Dermis lymphatic vessel endothelial cell (primary cell): ENCODE results near the gene NHLH1. TPM values are rescaled to one million over a fixed set of nuclear protein-coding genes. Genes with fewer than 3 reads are reported as not detected.

Experiments used
- total RNA-seq: library from RNA; depleted of rRNA; stranded (reverse); fragments of >200 nt; gene quantifications from 2 replicates; pipeline ENCODE4 v1.2.1, GENCODE V29; 2014

Gene NHLH1
- total RNA-seq, result under 0.01 TPM in 1 of 2 replicates, not detected in the other

DNA sequence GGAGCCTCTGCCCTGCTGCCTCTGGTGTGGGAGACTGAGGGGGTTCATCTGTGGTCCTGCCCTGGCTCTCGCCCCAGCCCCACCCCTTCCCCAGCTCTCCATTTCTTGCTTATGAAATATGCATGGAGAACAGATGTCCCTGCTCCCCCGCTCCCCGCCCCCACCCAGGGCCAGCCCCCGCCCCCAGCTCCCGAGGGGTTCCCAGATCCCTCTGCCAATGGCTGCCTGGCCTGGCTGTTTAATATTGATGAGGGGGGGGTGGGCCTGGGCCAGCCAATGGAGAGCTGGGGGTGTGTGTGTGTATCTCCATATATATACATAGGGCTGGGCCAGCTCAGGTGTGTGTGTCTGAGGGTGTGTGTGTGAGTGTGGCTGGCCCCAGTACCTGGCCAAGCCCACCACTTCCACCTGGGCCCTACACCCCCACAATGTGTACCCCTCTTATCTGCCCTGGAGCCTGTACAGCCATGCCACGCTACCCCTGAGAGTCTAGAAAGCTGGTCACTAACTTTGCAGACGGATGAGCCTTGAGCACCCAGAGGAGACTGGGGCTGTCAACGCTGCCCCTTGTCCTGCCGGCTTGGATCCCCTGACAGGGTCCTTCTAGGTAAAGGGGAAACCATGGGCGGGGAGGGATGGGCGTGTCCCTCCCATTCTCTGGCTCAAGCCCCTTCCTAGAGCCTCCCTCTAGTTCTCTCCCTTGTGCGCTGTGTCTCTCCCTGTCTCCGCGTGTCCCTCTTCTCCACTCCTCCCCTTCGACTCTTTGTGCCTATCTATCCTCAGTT is at the start of gene NHLH1:
Gene NHLH1, plus strand, starts transcription at position 341 of the 785 bp plus-strand sequence. CDS start 3,661 bp downstream, outside the sequence.

DNA sequence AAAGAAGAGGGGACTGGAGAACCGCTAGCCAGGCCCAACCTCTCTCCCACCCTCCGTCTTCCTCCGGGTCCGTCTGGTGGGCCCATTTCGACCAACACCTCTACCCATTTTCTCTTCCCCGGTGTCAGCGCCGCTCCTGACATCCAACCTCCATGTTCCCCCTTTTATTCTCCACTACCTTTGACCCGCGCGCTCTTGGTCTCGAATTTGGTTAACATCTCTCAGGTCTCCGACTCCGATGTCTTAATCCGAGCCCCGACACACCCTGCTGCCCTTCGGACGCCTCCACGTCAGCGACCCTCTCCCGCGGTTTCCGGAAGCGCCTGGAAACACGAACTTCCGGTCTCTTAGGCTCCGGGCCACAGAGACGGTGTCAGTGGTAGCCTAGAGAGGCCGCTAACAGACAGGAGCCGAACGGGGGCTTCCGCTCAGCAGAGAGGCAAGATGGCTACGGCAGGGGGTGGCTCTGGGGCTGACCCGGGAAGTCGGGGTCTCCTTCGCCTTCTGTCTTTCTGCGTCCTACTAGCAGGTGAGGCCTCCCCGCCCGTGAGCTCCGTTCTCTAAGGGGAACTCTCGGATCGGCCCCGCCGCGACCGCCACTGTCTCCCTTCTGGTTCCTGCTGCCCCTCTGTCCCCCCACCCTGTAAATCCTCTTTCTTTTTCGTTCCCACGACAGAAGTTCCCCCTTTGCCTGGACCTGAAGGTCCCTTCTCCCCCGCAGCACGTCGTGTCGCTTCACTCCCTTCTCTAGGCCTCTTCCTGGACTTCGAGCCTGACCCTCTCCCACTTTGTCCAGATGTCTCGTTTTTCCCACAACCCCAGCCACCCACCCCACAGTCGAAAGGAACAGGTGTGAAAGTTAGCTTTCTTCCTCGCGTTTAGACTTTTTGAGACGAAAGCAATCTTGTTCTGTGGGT is 23.7 kb upstream of the NHLH1 start, which contains the start of the genes COPA and NCSTN:
Gene COPA, minus strand, starts transcription at position 298 of the 917 bp plus-strand sequence. Its CDS starts 80 bp downstream, at position 218.
Gene NCSTN, plus strand, starts transcription at position 431 of the 917 bp plus-strand sequence. Its CDS starts 14 bp downstream, at position 445.

DNA sequence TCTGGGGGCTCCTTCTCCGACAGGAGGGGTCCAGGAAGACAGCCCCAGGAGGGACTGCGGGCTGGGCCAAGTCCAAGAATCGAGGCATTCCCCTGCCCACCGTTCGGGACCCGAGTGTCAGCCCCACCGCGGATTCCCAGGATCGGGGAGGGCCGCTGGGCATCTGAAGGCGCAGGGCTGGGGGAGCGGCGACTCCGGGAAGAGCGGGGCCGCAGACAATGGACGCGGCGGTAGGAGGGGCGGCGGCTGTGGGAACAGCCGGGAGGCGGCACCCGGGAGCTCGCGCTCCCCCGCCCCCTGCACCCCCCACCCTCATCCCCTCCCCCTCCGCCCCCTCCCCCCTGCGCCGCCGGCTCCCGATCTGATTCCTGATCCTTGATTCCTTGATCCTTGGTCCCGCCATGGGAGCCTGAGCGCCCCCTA is 33.4 kb downstream of the NHLH1 start, which contains the start of gene VANGL2:
Gene VANGL2, plus strand, starts transcription at position 342 of the 423 bp plus-strand sequence. CDS start 15,274 bp downstream, outside the sequence.

Other genes starting within 250 kb of the NHLH1 start
- not detected in 2 replicates for gene ATP1A4, start 215.5 kb upstream of the NHLH1 start, total RNA-seq
- gene CASQ1, start 176.5 kb upstream of the NHLH1 start, total RNA-seq, result not detected in 2 replicates
- 57.3 and 59.6 TPM in 2 replicates for gene PEA15, start 161.7 kb upstream of the NHLH1 start, total RNA-seq
- gene DCAF8, start 104.5 kb upstream of the NHLH1 start, total RNA-seq, result 71.6 and 81.7 TPM in 2 replicates
- 29.3 and 32.2 TPM in 2 replicates for gene PEX19, start 81.9 kb upstream of the NHLH1 start, total RNA-seq
- gene COPA, start 23.8 kb upstream of the NHLH1 start, total RNA-seq, result 230 and 235 TPM in 2 replicates
- 67.6 and 73.4 TPM in 2 replicates for gene NCSTN, start 23.7 kb upstream of the NHLH1 start, total RNA-seq
- gene VANGL2, start 33.5 kb downstream of the NHLH1 start, total RNA-seq, result not detected in 2 replicates
- gene SLAMF6, start 156.2 kb downstream of the NHLH1 start, total RNA-seq, result not detected in 2 replicates
- gene CD84, start 212.4 kb downstream of the NHLH1 start, total RNA-seq, result not detected in 2 replicates